HCT116 (cell line): ENCODE data around the gene LRIG1. TPM values are rescaled to one million over a fixed set of nuclear protein-coding genes. Genes with fewer than 3 reads are reported as not detected.

Experiments
- ATAC-seq: fragments of 200-7000 bp; cut with Tn5 transposase; 2 replicates; pipeline ENCODE4 v1.9.1; 2020; ENCODE audit warnings: mild to moderate bottlenecking, moderate library complexity
- BruUV-seq: library from RNA; stranded (reverse); fragments of 400-500 nt; replicated peaks from 2 replicates; lab custom pipeline; 2021; lab: Mats Ljungman, UMichigan
- CTCF ChIA-PET: fragments of 300-600 bp; sonication (Branson Sonifier 250); formaldehyde crosslinking; loops from one replicate; lab custom pipeline; 2021; ENCODE audit warnings: antibody characterized with exemption; lab: Charles Lee
- POLR2A ChIA-PET: fragments of 300-600, 350-600 bp; sonication (Branson Sonifier 250); formaldehyde crosslinking; loops from one replicate; lab custom pipeline; 2021; ENCODE audit warnings: antibody characterized with exemption; lab: Charles Lee
- RAD21 ChIA-PET, 2 experiments: fragments of 300-600 bp; sonication (Branson Sonifier 250); formaldehyde crosslinking; loops; one replicate each; lab custom pipeline; 2023; ENCODE audit warnings: low total read pairs in 2 of 2; ENCODE audit not compliant: uncharacterized antibody in 2 of 2, unreplicated experiment in 2 of 2, low non-redundant PET in 1 of 2; lab: Charles Lee
- DNase-seq: peaks from one replicate; pipeline ENCODE4 v3.0.0-alpha.2; 2010; ENCODE audit warnings: low read depth, low spot score
- H2AFZ ChIP-seq: fragments of 200-600 bp; shearing (Covaris generic), sonication (generic); 2 replicates; pipeline ENCODE4 v1.6.1; 2017; ENCODE audit warnings: low read depth, mixed run types, mixed read lengths, antibody characterized with exemption, low read length; ENCODE audit not compliant: poor library complexity, severe bottlenecking
- H3K27ac ChIP-seq: 2 replicates; pipeline ENCODE4 v1.5.1; 2012; ENCODE audit warnings: low read depth, low read length
- H3K27me3 ChIP-seq: fragments of 200-600 bp; sonication (generic); 2 replicates; pipeline ENCODE4 v1.6.1; 2016; ENCODE audit warnings: mixed run types, low read length, mixed read lengths; ENCODE audit not compliant: insufficient read depth
- H3K36me3 ChIP-seq, 2 experiments: fragments of 200-500 bp in 1 of 2; fragments of 200-600 bp in 1 of 2; sonication (Bioruptor generic) in 1 of 2; sonication (generic) in 1 of 2; 2 replicates each; pipeline versions ENCODE4 v1.5.1 to v1.6.1; 2014 to 2016; ENCODE audit warnings: low read length in 2 of 2, inconsistent platforms in 1 of 2, mixed read lengths in 1 of 2, mixed run types in 1 of 2; ENCODE audit not compliant: insufficient read depth in 2 of 2, control insufficient read depth in 1 of 2
- H3K4me1 ChIP-seq, 2 experiments: fragments of 200-600 bp in 1 of 2; sonication (generic) in 1 of 2; 2 replicates each; pipeline versions ENCODE4 v1.5.1 to v1.6.1; 2012 to 2017; ENCODE audit warnings: low read length in 2 of 2, inconsistent platforms in 1 of 2, mild to moderate bottlenecking in 1 of 2, mixed read lengths in 1 of 2, mixed run types in 1 of 2, moderate library complexity in 1 of 2; ENCODE audit not compliant: insufficient read depth in 2 of 2, control insufficient read depth in 1 of 2
- H3K4me2 ChIP-seq: fragments of 200-600 bp; sonication (generic); 2 replicates; pipeline ENCODE4 v1.6.1; 2017; ENCODE audit warnings: mixed run types, low read length, mixed read lengths
- H3K4me3 ChIP-seq, 2 experiments: fragments of 200-600 bp in 1 of 2; sonication (generic) in 1 of 2; replicated peaks in 1 of 2; 2 replicates each; pipeline ENCODE4 v1.5.1; 2011 to 2016; ENCODE audit warnings: low read length in 2 of 2, control low read depth in 1 of 2, low read depth in 1 of 2, mild to moderate bottlenecking in 1 of 2, mixed read lengths in 1 of 2, mixed run types in 1 of 2
- H3K79me2 ChIP-seq: fragments of 200-600 bp; sonication (generic); 2 replicates; pipeline ENCODE4 v1.6.1; 2017; ENCODE audit warnings: mild to moderate bottlenecking, mixed run types, low read length, moderate library complexity, mixed read lengths; ENCODE audit not compliant: insufficient read depth
- H3K9ac ChIP-seq: fragments of 200-600 bp; sonication (generic); 2 replicates; pipeline ENCODE4 v1.6.1; 2016; ENCODE audit warnings: low read length, mixed read lengths
- H3K9me2 ChIP-seq: fragments of 200-600 bp; sonication (generic), shearing (Covaris generic); 2 replicates; pipeline ENCODE4 v1.6.1; 2017; ENCODE audit warnings: mixed run types, mild to moderate bottlenecking, moderate library complexity; ENCODE audit not compliant: insufficient read depth
- H3K9me3 ChIP-seq, 2 experiments: fragments of 200-500 bp in 1 of 2; fragments of 200-600 bp in 1 of 2; sonication (Bioruptor generic) in 1 of 2; sonication (generic) in 1 of 2; 2 replicates each; pipeline ENCODE4 v1.6.1; 2014 to 2017; ENCODE audit warnings: low read length in 2 of 2, mixed read lengths in 2 of 2, inconsistent platforms in 1 of 2, low read depth in 1 of 2, mild to moderate bottlenecking in 1 of 2, mixed run types in 1 of 2, moderate library complexity in 1 of 2; ENCODE audit not compliant: control insufficient read depth in 1 of 2, insufficient read depth in 1 of 2
- H4K20me1 ChIP-seq: fragments of 200-600 bp; sonication (generic), shearing (Covaris generic); 2 replicates; pipeline ENCODE4 v1.6.1; 2017; ENCODE audit warnings: mixed run types, mild to moderate bottlenecking, moderate library complexity; ENCODE audit not compliant: insufficient read depth
- CEBPB ChIP-seq: IDR thresholded peaks from 2 replicates; pipeline ENCODE4 v1.6.1; 2012; ENCODE audit warnings: low read depth
- EGR1 ChIP-seq: IDR thresholded peaks from 2 replicates; pipeline ENCODE4 v1.6.1; 2012; ENCODE audit warnings: low read depth
- JUND ChIP-seq: IDR thresholded peaks from 2 replicates; pipeline ENCODE4 v1.6.1; 2012
- POLR2A ChIP-seq: IDR thresholded peaks from 2 replicates; pipeline ENCODE4 v1.7.0; 2011; ENCODE audit warnings: borderline replicate concordance; ENCODE audit not compliant: insufficient read depth, insufficient read length; ENCODE audit errors: extremely low read depth
- SIN3A ChIP-seq: IDR thresholded peaks from 2 replicates; pipeline ENCODE4 v1.6.1; 2012; ENCODE audit warnings: low read depth
- SP1 ChIP-seq: IDR thresholded peaks from 2 replicates; pipeline ENCODE4 v1.6.1; 2012; ENCODE audit warnings: low read depth
- SRF ChIP-seq: IDR thresholded peaks from 2 replicates; pipeline ENCODE4 v1.6.1; 2012; ENCODE audit warnings: low read depth
- YY1 ChIP-seq: IDR thresholded peaks from 2 replicates; pipeline ENCODE4 v1.6.1; 2011; ENCODE audit warnings: low read length, low read depth, moderate library complexity, mild to moderate bottlenecking; ENCODE audit not compliant: insufficient replicate concordance; ENCODE audit errors: extremely low read depth
- ZNF274 ChIP-seq: fragments of 200-500 bp; sonication (Bioruptor generic); IDR thresholded peaks from 2 replicates; pipeline ENCODE4 v1.6.1; 2014; ENCODE audit warnings: mild to moderate bottlenecking, low read depth, low read length, inconsistent platforms
- intact Hi-C: fragments of 100-400 bp; cut with micrococcal nuclease; formaldehyde crosslinking; loops from 2 replicates; pipeline ENCODE4 v1.10.0; 2022
- total RNA-seq: library from RNA; stranded (reverse); gene quantifications from one replicate; pipeline ENCODE4 v1.2.1, GENCODE V29; 2021; ENCODE audit not compliant: unreplicated experiment
- TF ChIP-seq, protein P1 (sequence below): IDR thresholded peaks from 2 replicates; pipeline ENCODE4 v1.6.1; 2012
- TF ChIP-seq, protein P2 (sequence below): IDR thresholded peaks from 2 replicates; pipeline ENCODE4 v1.6.1; 2012; ENCODE audit warnings: low read depth

The LRIG1 gene
- total RNA-seq, 1 experiment from 2014 or later: 3.1 TPM

DNA sequence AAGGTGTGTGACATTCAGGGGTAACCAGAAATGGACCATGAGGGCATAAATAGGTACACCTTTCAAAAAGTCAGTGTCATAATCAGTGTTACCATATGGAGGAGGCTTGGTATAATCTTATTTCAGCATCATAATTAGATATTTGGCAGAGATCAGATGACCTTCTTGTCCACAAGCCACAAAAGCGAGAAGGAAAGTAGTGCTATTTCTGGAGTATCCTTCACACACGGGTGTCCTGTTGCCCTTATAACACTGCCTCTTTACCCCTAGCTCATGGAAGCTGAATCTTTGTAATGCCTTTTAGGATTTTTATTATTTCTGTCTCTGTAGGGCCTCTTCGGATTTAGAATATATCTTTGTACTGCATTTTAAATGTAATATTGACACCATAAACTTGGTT lies 132.8 kb downstream of the LRIG1 start:
- no TSS peak for BruUV-seq
- Histone ChIP-seq H4K20me1 (no peaks in the 10 kb centered on the region), H3K79me2 (no peaks in the 10 kb centered on the region), H3K4me1 (no peaks in the 10 kb centered on the region), H3K9me3 (no peaks in the 10 kb centered on the region), H3K27me3 (no peaks in the 10 kb centered on the region), H3K36me3 (no peaks in the 10 kb centered on the region), H3K4me2 (no peak overlapping the region), H3K9me2 (no peaks in the 10 kb centered on the region), H3K4me3 (no peak overlapping the region), H3K27ac (no peak overlapping the region), H2AFZ (no peak overlapping the region), H3K9ac (no peak overlapping the region)
- RAD21 ChIA-PET: no interaction called here
- POLR2A ChIA-PET: no interaction called here
- intact Hi-C loops: no loop called here
- DNase-seq (no peak), ATAC-seq (no peak)
- CTCF ChIA-PET: interaction anchor here (1.0 kb wide), 1 partner anchor 10 kb away, joined by 3 read pairs; no protein-coding TSS in a partner anchor
- TF ChIP-seq SRF (no peak), JUND (no peak), EGR1 (no peak), POLR2A (no peak), ZNF274 (no peak), SP1 (no peak), CEBPB (no peak), SIN3A (no peak), YY1 (no peak)
- TF ChIP-seq, protein P1, sequence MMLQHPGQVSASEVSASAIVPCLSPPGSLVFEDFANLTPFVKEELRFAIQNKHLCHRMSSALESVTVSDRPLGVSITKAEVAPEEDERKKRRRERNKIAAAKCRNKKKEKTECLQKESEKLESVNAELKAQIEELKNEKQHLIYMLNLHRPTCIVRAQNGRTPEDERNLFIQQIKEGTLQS: no peak
- TF ChIP-seq, protein P2, sequence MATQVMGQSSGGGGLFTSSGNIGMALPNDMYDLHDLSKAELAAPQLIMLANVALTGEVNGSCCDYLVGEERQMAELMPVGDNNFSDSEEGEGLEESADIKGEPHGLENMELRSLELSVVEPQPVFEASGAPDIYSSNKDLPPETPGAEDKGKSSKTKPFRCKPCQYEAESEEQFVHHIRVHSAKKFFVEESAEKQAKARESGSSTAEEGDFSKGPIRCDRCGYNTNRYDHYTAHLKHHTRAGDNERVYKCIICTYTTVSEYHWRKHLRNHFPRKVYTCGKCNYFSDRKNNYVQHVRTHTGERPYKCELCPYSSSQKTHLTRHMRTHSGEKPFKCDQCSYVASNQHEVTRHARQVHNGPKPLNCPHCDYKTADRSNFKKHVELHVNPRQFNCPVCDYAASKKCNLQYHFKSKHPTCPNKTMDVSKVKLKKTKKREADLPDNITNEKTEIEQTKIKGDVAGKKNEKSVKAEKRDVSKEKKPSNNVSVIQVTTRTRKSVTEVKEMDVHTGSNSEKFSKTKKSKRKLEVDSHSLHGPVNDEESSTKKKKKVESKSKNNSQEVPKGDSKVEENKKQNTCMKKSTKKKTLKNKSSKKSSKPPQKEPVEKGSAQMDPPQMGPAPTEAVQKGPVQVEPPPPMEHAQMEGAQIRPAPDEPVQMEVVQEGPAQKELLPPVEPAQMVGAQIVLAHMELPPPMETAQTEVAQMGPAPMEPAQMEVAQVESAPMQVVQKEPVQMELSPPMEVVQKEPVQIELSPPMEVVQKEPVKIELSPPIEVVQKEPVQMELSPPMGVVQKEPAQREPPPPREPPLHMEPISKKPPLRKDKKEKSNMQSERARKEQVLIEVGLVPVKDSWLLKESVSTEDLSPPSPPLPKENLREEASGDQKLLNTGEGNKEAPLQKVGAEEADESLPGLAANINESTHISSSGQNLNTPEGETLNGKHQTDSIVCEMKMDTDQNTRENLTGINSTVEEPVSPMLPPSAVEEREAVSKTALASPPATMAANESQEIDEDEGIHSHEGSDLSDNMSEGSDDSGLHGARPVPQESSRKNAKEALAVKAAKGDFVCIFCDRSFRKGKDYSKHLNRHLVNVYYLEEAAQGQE: no peak
